Glutamatergic neuron (in vitro differentiated cells): ENCODE data around the gene CFAP57. TPM values are rescaled to one million over a fixed set of nuclear protein-coding genes. Genes with fewer than 3 reads are reported as not detected.

Source experiments
- DNase-seq: peaks from one replicate; pipeline ENCODE4 v3.0.0; 2022
- H3K27ac Mint-ChIP-seq: one replicate; pipeline ENCODE4 v1.8.0; 2020; ENCODE audit warnings: mild to moderate bottlenecking, mixed read lengths, inconsistent platforms; ENCODE audit not compliant: unreplicated experiment
- H3K27me3 Mint-ChIP-seq: one replicate; pipeline ENCODE4 v1.8.0; 2020; ENCODE audit warnings: mild to moderate bottlenecking, moderate library complexity, mixed read lengths, inconsistent platforms; ENCODE audit not compliant: unreplicated experiment
- H3K36me3 Mint-ChIP-seq: one replicate; pipeline ENCODE4 v1.8.0; 2020; ENCODE audit warnings: mild to moderate bottlenecking, mixed read lengths, inconsistent platforms; ENCODE audit not compliant: unreplicated experiment
- H3K4me1 Mint-ChIP-seq: one replicate; pipeline ENCODE4 v1.8.0; 2020; ENCODE audit warnings: mild to moderate bottlenecking, low read depth, mixed read lengths, inconsistent platforms; ENCODE audit not compliant: unreplicated experiment
- H3K4me3 Mint-ChIP-seq: one replicate; pipeline ENCODE4 v1.8.0; 2020; ENCODE audit warnings: mild to moderate bottlenecking, mixed read lengths, inconsistent platforms; ENCODE audit not compliant: unreplicated experiment
- H3K9me3 Mint-ChIP-seq: one replicate; pipeline ENCODE4 v1.8.0; 2020; ENCODE audit warnings: mild to moderate bottlenecking, moderate library complexity, mixed read lengths, inconsistent platforms; ENCODE audit not compliant: unreplicated experiment
- CTCF ChIP-seq: fragments of 200-600 bp; sonication (generic); IDR thresholded peaks from one replicate; pipeline ENCODE4 v1.5.0; 2021; ENCODE audit not compliant: partially characterized antibody, unreplicated experiment
- total RNA-seq: library from RNA; stranded (reverse); fragmentation: NEBNext Ultra II Directional; extraction: Animal tissue kit (Norgen Biotek cat#: 25700); gene quantifications from one replicate; pipeline ENCODE4 v1.2.1, GENCODE V29; 2021; ENCODE audit not compliant: unreplicated experiment

CFAP57 gene
- total RNA-seq, 1 donor from 2014 or later = 5.0 TPM

DNA sequence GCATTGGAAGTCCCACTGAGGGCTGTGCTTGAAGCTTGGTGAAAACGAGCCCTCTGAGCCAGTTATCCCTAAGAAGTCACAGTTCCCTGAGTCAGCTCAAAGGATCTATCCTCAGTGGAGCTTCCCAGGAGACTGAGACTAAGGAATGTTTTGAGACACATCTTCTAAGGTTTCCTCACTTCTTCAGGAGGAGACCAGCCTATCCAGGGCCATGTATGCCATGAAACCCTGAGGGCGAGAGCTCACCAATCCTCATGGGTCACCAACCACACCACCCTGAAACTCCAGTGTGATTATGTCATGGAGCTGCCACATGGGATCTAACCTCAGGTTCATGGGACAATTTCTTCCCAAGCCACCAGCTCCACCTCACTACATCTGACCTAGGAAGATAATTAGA lies 121.0 kb downstream of the CFAP57 start:
- DNase-seq = no peak
- H3K27me3 Mint-ChIP-seq = peaks cover 7% of the 10 kb centered on the region
- H3K9me3 Mint-ChIP-seq = peaks cover 3% of the 10 kb centered on the region
- peaks cover 18% of the 10 kb centered on the region for H3K4me1 Mint-ChIP-seq
- TF ChIP-seq CTCF = no peak
- peak overlapping the region; percentile 59 for H3K4me3 Mint-ChIP-seq
- H3K36me3 Mint-ChIP-seq = no peaks in the 10 kb centered on the region
- H3K27ac Mint-ChIP-seq = peak overlapping the region; percentile 88

DNA sequence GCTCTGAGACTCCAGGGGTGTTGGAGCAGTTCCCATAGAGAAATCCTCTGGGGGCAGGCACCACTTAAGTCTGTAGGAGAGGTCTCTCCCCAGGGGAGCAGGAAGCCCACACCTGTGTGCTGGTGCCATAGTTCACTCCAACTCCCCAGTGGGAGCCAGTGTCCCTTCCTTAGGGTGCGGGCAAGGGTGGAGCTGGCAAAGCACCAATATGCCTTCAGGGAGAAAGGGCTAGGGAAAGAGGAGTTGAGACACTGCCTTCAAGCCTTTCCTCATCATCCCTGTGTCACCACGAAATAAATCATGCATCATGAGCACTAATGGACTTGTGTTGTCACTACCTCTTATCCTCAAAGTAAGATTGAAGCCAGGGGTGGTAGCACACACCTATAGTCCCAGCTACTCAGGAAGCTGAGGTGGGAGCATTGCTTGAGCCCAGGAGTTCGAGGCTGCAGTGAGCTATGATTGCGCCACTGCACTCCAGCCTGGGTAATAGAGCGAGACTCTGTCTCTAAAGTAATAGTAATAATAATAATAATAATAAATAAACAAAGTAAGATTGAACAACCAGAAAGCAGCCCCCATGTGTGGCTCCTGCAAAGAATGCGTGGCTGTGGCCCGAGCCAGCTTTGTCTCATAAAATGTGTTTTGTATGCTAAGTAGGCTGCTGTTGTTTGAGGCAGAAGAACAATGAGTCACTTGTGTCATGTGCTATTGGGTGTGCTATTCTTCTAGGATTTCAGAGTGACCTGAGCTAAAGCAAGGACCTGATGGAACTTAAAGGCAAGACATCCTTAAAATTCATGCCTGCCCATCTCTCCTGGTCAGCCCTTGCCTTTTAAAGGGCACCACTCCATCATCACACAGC lies 122.0 kb downstream of the CFAP57 start:
- no peak for DNase-seq
- no peaks in the 10 kb centered on the region for H3K36me3 Mint-ChIP-seq
- no peak for TF ChIP-seq CTCF
- no peak overlapping the region for H3K27ac Mint-ChIP-seq
- peaks cover 3% of the 10 kb centered on the region for H3K9me3 Mint-ChIP-seq
- H3K4me1 Mint-ChIP-seq = peaks cover 18% of the 10 kb centered on the region
- no peak overlapping the region for H3K4me3 Mint-ChIP-seq
- H3K27me3 Mint-ChIP-seq = peaks cover 7% of the 10 kb centered on the region

- no peak overlapping the region for H3K27ac Mint-ChIP-seq
- no peaks in the 10 kb centered on the region for H3K36me3 Mint-ChIP-seq
- DNase-seq = no peak
- no peak for TF ChIP-seq CTCF
- peaks cover 18% of the 10 kb centered on the region for H3K4me1 Mint-ChIP-seq
- no peak overlapping the region for H3K4me3 Mint-ChIP-seq
- peaks cover 7% of the 10 kb centered on the region for H3K27me3 Mint-ChIP-seq
- peaks cover 3% of the 10 kb centered on the region for H3K9me3 Mint-ChIP-seq
Observed at GRCh38 chr1:43294761-43295160, 122.6 kb downstream of the CFAP57 start.

DNA sequence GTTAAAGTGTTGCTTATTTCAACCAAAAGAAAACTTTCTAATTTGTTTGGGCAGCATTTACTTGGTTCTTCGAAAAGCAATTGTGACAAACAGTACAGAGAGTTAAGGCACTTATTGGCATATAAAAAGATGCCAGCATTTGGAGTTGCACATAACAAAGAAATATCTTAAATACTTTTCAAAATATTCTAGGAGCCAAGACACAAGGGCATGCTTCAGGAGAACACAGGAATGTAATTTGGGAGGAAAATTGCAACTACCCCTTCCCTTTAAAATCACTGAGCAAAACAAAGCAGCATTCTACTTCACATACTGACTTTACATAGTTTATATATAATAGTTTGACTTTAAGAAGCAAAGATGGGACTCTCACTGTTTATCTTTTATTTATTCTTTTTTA lies 124.1 kb downstream of the CFAP57 start:
- no peak overlapping the region for H3K27ac Mint-ChIP-seq
- peaks cover 18% of the 10 kb centered on the region for H3K4me1 Mint-ChIP-seq
- TF ChIP-seq CTCF = no peak
- DNase-seq = no peak
- no peak overlapping the region for H3K4me3 Mint-ChIP-seq
- H3K9me3 Mint-ChIP-seq = peaks cover 4% of the 10 kb centered on the region
- no peaks in the 10 kb centered on the region for H3K36me3 Mint-ChIP-seq
- peaks cover 8% of the 10 kb centered on the region for H3K27me3 Mint-ChIP-seq

DNA sequence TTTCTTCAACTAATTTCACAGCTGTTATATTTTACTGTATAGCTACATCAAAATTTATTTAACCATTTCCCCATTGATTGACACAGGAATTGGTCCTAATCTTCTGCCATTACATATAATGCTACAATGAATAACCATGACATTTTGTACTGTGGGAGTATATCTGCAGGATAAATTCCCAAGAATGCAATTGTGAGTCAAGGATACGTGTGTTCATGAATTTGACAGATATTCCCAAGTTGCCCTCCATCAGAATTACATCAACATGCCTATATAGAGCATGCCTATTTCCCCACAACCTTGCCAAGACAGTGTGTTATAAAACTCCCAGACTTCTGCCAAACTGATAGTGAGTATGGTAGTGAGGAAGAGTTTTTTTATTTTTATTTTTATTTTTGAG lies 125.9 kb downstream of the CFAP57 start:
- Mint-ChIP-seq H3K36me3 (no peaks in the 10 kb centered on the region), H3K4me3 (no peak overlapping the region), H3K27ac (no peak overlapping the region), H3K9me3 (peaks cover 5% of the 10 kb centered on the region), H3K4me1 (peaks cover 9% of the 10 kb centered on the region), H3K27me3 (peaks cover 3% of the 10 kb centered on the region)
- TF ChIP-seq CTCF = no peak
- no peak for DNase-seq
